ENCODE measurements around the gene GALNT17. TPM values are rescaled to one million over a fixed set of nuclear protein-coding genes. Genes with fewer than 3 reads are reported as not detected.

GALNT17 gene
- total RNA-seq, 2 donors from 2014 or later = 46.7 to 58.1 TPM

DNA sequence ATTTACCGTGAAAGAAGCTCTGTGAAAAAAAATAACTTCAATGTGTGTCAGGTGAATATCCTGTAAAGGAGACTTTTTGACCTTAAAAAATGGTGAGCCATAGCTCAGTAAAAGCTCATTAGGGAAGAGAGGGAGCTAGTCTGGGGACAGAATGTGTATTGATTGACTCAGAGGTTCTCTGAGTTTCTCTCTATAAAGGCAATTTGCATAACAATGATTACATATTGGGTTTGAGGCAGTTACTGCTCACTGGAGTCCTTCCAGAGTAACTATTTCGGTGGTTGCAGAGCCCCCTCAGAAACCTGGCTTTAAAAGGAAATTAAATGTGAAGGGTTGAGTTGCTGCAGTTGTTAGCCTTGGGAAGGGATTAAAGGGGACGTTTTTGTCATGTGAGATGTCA, 181.6 kb downstream of the GALNT17 start:
- Histone ChIP-seq H3K4me3 (no peak overlapping the region), H3K4me1 (replicated peaks) (no peaks in the 10 kb centered on the region), H3K27ac (no peak overlapping the region), H3K9me3 (no peaks in the 10 kb centered on the region), H3K36me3 (no peaks in the 10 kb centered on the region), H3K27me3 (replicated peaks; ENCODE audit: insufficient read depth) (no peaks in the 10 kb centered on the region)
- WGBS = 16% methylated on average over 3 of the region's 3 CpGs
- DNase-seq (ENCODE audit: low spot score) = no peak
- TF ChIP-seq CTCF (IDR thresholded peaks at IDR 0.05) (no peak), POLR2A (IDR thresholded peaks at IDR 0.05) (no peak), POLR2AphosphoS5 (IDR thresholded peaks at IDR 0.05) (no peak)
- intact Hi-C loops (cut with DNase I) = loop anchor here (5.0 kb wide), 1 partner anchor 76 kb away; no protein-coding TSS in a partner anchor

- Histone ChIP-seq H3K36me3 (no peaks in the 10 kb centered on the region), H3K9me3 (no peaks in the 10 kb centered on the region), H3K4me3 (no peak overlapping the region), H3K27me3 (replicated peaks; ENCODE audit: insufficient read depth) (no peaks in the 10 kb centered on the region), H3K4me1 (replicated peaks) (no peaks in the 10 kb centered on the region), H3K27ac (no peak overlapping the region)
- 83% methylated on average over 2 of the region's 2 CpGs for WGBS
- DNase-seq (ENCODE audit: low spot score) = no peak
- intact Hi-C loops (cut with DNase I) = no loop called here
- TF ChIP-seq POLR2A (IDR thresholded peaks at IDR 0.05) (no peak), POLR2AphosphoS5 (IDR thresholded peaks at IDR 0.05) (no peak), CTCF (IDR thresholded peaks at IDR 0.05) (no peak)
Measured at GRCh38 chr7:71320916-71321315, 189.0 kb downstream of the GALNT17 start.

DNA sequence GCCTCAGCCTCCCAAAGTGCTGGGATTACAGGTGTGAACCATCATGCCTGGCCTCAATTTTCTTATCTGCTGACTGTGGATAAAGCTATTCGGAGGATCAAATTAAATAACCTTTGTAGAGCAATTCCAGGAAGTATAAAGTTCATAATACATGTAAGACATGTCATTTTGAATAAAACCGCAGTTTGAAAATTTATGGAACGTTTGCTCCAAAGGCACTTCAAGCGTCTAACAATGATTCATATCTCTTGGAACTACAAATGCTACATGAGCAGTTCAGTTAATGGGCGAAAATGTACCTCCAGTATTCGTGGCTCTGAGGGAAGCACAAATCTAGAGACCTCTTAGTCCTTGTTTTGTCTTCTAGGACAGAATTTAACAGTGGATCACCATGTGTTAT, 190.3 kb downstream of the GALNT17 start:
- H3K4me3 ChIP-seq = no peak overlapping the region
- H3K36me3 ChIP-seq = no peaks in the 10 kb centered on the region
- no peaks in the 10 kb centered on the region for H3K27me3 ChIP-seq (replicated peaks; ENCODE audit: insufficient read depth)
- 26% methylated on average over 6 of the region's 6 CpGs for WGBS
- no peak for TF ChIP-seq POLR2A (IDR thresholded peaks at IDR 0.05)
- no peak for TF ChIP-seq CTCF (IDR thresholded peaks at IDR 0.05)
- TF ChIP-seq POLR2AphosphoS5 (IDR thresholded peaks at IDR 0.05) = no peak
- intact Hi-C loops (cut with DNase I) = no loop called here
- no peaks in the 10 kb centered on the region for H3K9me3 ChIP-seq
- no peak for DNase-seq (ENCODE audit: low spot score)
- no peaks in the 10 kb centered on the region for H3K4me1 ChIP-seq (replicated peaks)
- H3K27ac ChIP-seq = no peak overlapping the region

DNA sequence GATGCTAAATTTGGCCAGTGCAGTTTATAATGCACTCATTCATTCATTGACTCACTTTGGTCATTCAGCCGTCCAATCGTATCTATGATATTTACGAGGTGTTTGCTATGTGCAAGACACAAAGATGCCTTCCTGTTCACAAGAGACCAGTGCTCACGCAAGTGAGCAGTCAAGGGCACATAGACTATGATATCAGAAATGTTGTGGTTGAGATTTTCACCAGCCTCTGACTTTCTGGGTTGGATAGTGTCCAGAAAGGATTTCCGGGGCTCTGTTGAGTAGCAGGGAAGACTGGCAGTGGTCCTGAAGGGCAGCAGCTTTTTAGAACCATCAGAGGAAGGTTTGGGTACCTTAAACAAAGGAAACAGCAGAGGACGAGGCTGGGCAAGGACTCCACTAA, 191.8 kb downstream of the GALNT17 start:
- Histone ChIP-seq H3K36me3 (no peaks in the 10 kb centered on the region), H3K27ac (no peak overlapping the region), H3K4me3 (no peak overlapping the region), H3K9me3 (no peaks in the 10 kb centered on the region), H3K4me1 (replicated peaks) (no peaks in the 10 kb centered on the region), H3K27me3 (replicated peaks; ENCODE audit: insufficient read depth) (no peaks in the 10 kb centered on the region)
- TF ChIP-seq POLR2AphosphoS5 (IDR thresholded peaks at IDR 0.05) (no peak), CTCF (IDR thresholded peaks at IDR 0.05) (no peak), POLR2A (IDR thresholded peaks at IDR 0.05) (no peak)
- WGBS = 54% methylated on average over 6 of the region's 6 CpGs
- intact Hi-C loops (cut with DNase I) = no loop called here
- DNase-seq (ENCODE audit: low spot score) = no peak

GRCh38 chr7:71325151-71325550, 193.2 kb downstream of the GALNT17 start:
- intact Hi-C loops (cut with DNase I) = no loop called here
- TF ChIP-seq POLR2A (IDR thresholded peaks at IDR 0.05) (no peak), POLR2AphosphoS5 (IDR thresholded peaks at IDR 0.05) (no peak), CTCF (IDR thresholded peaks at IDR 0.05) (no peak)
- 64% methylated on average over 5 of the region's 5 CpGs for WGBS

More at GRCh38 chr7:71325151-71325550, 193.2 kb downstream of the GALNT17 start:
- Histone ChIP-seq H3K4me1 (replicated peaks) (no peaks in the 10 kb centered on the region), H3K36me3 (no peaks in the 10 kb centered on the region), H3K27me3 (replicated peaks; ENCODE audit: insufficient read depth) (no peaks in the 10 kb centered on the region), H3K9me3 (no peaks in the 10 kb centered on the region), H3K27ac (no peak overlapping the region), H3K4me3 (no peak overlapping the region)
- DNase-seq (ENCODE audit: low spot score) = no peak

Data from prostate gland (tissue), 2 donors.